ENCODE measurements around the gene RAB5IF. TPM values are rescaled to one million over a fixed set of nuclear protein-coding genes. Genes with fewer than 3 reads are reported as not detected.

Gene RAB5IF
- total RNA-seq = 52.1 and 99.3 TPM in 2 replicates

GRCh38 chr20:36605399-36606157 lies at the start of gene RAB5IF:
Gene RAB5IF, plus strand, starts transcription at chr20:36605779. Its CDS starts 173 bp downstream, at chr20:36605952.

GRCh38 chr20:36573103-36573797 lies 32.3 kb upstream of the RAB5IF start, which contains the start of gene TGIF2:
Gene TGIF2, plus strand, starts transcription at chr20:36573597. Its CDS starts 5,178 bp downstream, at chr20:36578775.

GRCh38 chr20:36645998-36646397 lies 40.4 kb downstream of the RAB5IF start, which contains the start of gene SLA2:
Gene SLA2, minus strand, starts transcription at chr20:36646196. Its CDS starts 4,861 bp downstream, at chr20:36641335.

Other genes with a start within 250 kb of the RAB5IF start
- gene MYL9, start 64.3 kb upstream of the RAB5IF start, total RNA-seq = 19.7 and 29.1 TPM in 2 replicates
- gene TGIF2, start 32.2 kb upstream of the RAB5IF start, total RNA-seq = 5.6 and 5.8 TPM in 2 replicates
- gene SLA2, start 40.4 kb downstream of the RAB5IF start, total RNA-seq = under 0.01 TPM in 1 of 2 replicates, not detected in the other
- 16.5 and 16.6 TPM in 2 replicates for gene NDRG3, start 140.3 kb downstream of the RAB5IF start, total RNA-seq
- gene DSN1, start 168.0 kb downstream of the RAB5IF start, total RNA-seq = 14.7 and 25.9 TPM in 2 replicates